Measurements from ENCODE around the gene PCED1B.
"Not testable (repeated sequence)": the region's sequence is repeated elsewhere in the genome, so short reads cannot be mapped to it uniquely, and the experiment has no call there.

Gene PCED1B

DNA sequence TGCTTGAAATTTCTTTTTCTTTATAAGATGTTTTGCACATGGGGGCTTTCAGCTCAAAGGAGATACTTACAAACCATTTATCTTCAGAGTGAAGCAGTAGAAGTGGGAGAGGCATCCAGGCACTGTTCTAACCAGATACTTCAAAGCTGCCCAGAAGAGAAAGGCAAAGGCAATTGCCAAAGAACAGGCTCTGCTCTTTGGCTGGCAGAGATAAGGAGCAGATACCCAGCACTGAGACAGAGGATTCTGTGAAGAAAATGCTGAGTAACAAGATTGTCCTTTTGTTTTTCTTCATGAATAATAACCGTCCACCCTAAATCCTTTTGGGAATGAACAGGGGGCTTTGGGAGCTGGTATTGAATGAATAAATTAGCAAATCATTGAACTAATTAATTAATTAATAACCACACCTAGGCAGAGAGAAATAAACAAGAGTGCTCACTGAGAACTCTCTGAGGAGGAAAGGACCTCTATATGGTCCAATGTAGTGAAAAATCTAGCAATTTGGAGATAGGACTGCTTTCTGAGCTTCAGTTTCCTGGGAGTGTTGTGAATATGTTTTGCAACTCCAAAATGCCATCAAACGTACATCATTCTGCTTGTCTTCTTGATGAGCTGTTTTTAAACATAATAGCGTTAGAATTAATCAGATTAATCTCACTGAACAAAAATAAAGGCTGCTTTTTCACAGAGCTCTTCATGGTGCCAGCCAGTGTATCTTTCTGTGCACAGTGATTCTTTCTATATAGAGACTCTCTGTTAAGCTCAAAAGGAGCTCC, 193.2 kb downstream of the PCED1B start:
- no peak for DNase-seq (ENCODE audit: low read depth in 2 of 2)

DNA sequence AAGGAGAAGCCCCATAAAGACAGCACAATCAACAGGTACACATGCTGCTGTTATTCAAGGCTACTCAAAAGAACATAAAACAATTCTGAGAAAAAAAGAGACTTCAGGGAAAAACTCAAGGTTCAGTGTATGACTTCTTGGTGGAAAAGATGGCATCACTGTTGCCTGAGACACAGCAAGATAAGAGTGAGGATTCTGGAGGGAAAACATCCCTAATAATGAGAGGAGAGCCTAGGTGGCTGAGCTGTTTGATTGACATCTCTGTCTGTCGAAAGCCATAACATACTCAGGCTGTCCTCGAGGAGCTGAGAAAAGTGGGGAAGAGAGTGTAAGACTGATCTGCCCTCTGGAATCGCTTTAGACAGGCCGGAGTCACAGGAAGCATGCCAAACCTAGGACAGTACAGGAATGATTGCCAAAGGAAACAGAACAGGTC, 193.8 kb downstream of the PCED1B start:
- no peak for DNase-seq (ENCODE audit: low read depth in 2 of 2)

DNA sequence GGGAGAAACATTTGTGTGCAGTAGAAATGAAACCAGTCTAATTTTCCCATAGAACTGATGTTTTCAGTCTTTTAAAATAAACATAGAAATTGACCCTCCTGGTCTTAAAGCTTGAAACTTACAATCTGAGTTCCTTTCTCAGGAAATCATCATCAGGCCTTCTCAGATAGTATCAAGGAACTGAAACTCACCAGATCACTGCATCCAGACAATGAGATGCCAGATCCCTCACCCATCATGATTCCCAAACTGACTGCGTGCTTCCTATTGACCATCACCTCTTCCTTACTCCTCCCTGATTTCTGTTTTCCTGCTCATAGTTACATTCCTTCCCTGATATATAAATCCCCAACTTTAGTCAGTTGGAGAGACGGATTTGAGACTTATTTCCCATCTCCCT, 195.3 kb downstream of the PCED1B start:
- DNase-seq (ENCODE audit: low read depth in 2 of 2): no peak

DNA sequence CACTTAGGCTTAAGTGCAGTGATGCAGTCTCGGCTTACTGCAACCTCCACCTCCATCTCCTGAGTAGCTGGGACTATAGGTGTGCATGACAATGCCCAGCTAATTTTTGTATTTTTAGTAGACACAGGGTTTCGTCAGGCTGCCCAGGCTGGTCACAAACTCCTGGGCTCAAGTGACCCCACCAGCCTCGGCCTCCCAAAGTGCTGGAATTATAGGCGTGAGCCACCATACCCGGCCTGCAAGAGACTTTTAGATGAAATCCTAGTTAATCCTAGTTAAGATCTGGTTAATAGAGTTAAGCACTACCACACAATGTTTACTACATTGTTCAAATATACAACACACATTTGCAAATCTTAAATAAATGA, 196.8 kb downstream of the PCED1B start:
- no peak for DNase-seq (ENCODE audit: low read depth in 2 of 2)

DNA sequence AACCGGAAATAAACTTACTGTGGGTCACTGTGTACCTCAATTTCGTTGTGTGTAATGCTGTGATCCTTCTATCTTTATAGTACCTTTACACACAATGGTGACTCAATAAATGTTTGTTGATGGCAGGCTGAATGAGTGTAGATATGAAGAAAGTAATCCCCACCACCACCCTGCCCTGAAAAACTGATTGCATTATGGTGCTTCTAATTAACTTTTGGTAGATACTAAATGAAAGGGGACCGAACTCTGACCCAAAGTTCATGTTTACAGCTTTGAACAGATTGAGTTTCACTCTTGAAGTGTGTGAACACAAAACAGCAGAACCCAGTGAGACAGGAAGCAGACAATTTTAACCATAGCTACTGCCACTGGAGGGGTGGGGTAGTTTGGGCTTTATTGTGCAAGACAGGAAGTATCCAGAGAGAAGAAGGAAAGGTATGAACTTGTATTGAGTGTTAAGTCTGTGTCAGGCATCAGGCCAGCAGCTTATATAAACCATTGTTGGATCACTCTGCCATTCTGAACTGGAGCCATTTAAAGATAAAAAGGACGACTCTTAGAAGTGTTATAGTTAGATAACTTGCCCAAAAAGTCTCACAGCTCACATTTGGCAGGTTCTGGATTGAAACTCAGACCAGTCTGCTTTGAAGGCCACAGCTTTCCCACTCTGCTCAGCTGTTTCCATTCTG, 197.3 kb downstream of the PCED1B start:
- DNase-seq (ENCODE audit: low read depth in 2 of 2): peak in 1 of 2 donors; percentile 19

DNA sequence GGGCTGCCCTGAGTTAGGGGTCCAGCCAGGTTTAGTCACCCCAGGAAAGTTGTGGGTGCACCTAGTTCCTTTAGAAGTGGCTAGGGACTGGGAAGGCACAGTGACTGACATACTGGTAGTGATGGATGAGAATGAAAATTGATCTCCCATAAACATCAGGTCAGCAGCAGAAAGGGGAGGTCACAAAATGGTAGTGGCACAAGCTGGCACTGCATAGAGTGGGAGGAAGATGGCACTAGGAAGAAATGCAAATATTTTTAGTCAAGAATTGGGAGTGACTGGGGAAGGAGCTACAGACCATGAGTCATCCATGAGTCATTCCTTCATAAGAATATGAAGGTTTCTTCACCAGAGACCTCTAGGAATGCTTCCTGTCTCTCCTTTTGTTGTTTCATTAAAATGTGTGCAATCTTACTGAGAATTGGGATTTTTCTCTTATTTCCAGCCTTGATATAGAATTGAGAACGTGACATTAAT, 198.6 kb downstream of the PCED1B start:
- no peak for DNase-seq (ENCODE audit: low read depth in 2 of 2)

DNA sequence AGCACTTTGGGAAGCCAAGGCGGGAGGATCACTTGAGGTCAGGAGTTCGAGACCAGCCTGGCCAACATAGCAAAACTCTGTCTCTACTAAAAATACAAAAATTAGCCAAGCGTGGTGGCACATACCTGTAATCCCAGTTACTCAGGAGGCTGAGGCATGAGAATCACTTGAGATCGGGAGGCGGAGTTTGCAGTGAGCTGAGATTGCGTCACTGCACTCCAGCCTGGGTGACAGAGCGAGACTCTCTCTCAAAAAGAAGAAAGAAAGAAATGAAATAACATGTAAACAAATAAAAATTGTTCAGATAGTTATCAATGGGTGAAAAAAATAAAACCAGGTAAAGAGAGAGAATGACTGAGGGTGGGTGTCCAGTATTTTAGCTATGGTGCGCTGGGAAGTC, 200.3 kb downstream of the PCED1B start:
- DNase-seq (ENCODE audit: low read depth in 2 of 2): not testable (repeated sequence)

DNA sequence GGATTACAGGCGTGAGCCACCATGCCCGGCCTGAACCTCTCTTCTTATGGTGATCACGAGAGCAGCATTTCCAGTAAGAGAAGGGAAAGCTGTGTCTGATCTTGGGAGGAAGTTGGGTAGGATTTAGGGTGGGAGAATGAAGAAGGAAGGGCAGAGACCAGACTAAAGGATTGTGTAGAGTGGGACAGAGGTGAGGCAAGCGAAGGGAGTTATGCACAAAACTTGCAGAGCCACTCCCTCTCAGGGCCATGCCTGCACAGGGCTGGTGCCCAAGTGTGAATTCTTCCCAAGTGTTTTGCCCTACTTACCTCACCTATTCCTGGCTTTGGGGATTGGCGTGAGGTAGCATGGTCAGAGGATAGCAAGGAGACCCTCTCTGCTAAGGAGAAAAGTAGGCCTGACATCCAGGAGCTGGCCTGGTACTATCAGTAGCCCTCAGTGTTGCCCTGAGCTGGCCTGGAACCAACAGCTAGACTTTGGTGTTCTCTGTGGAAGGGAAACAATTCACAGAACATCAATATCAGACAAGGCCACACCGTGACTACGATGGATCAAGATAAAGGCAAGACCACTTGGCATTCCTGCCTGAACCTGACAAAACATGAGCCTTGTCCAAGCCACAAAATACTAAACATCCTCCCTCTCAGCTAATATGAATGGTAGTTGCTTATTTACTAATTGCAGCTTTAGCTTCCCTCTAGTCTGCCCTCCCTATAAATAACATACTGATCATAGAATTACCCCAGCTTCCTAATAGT, 201.3 kb downstream of the PCED1B start:
- no peak for DNase-seq (ENCODE audit: low read depth in 2 of 2)

DNA sequence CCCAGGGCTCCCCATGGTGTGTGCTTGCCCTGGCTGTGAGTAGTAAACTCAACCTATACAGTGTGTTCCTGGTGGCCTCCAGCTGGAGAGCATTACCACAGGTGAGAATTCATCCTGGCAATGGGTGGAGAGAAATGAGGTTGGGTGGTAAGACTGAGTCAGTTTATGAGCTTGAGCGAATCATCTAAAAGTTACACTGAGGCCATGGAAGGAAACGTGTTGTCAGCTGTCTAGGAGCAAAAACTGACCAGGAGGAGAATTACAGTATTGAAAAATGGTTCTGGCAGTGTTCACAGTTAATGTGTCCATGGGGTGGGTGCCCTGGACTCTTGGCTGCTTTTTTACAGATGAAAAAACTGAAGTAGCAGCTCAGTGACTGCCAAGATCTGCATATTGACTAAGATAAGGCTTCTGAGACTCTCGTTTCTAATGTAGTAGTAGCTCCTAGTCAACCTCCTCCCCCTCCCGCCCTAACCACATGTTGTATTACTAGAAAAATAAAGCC, 202.3 kb downstream of the PCED1B start:
- DNase-seq (ENCODE audit: low read depth in 2 of 2): no peak

DNA sequence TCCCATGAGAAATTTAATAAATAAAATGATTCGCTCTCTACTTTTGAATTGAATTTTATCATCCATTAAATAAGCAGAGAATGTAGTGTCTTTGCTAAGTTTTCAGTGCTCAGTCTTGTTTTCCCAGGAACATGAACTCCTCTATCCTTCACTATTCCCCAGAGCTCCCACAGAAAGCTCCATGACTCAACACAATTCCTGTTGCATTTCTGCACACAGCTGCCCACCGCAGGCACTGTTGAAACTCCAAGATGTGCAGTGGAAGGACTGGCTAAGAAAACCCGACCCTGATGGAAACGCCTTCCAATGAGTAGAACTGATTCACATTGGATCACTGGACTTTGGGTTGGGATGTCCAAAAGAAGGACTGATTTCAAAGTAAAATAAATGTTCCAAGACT, 202.8 kb downstream of the PCED1B start:
- no peak for DNase-seq (ENCODE audit: low read depth in 2 of 2)
